ENCODE data around the gene TRABD.
"Not testable (repeated sequence)": the region's sequence is repeated elsewhere in the genome, so short reads cannot be mapped to it uniquely, and the experiment has no call there.

The TRABD gene

GRCh38 chr22:50153056-50153755 is 32.5 kb upstream of the TRABD start:
- FAIRE-seq, result no peak

DNA sequence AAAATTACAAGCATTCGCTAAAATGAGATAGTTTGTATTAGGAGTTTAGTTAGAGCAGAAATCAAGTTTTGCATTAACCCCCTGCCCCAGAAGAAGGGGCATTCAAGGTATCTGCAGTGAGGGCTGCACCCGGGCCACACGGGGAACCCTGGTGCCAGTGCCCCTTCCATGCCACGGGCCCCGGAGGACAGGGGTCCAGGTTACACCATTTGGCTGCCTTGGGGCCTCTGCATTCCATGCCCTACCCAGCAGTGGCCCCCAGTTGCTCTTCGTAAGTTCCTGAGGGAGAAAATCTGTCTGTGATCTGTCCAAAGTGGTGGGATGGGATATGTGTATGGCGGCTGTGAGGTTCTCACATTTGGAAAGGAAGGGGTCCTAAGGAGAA is 32.0 kb upstream of the TRABD start:
- FAIRE-seq, result no peak

DNA sequence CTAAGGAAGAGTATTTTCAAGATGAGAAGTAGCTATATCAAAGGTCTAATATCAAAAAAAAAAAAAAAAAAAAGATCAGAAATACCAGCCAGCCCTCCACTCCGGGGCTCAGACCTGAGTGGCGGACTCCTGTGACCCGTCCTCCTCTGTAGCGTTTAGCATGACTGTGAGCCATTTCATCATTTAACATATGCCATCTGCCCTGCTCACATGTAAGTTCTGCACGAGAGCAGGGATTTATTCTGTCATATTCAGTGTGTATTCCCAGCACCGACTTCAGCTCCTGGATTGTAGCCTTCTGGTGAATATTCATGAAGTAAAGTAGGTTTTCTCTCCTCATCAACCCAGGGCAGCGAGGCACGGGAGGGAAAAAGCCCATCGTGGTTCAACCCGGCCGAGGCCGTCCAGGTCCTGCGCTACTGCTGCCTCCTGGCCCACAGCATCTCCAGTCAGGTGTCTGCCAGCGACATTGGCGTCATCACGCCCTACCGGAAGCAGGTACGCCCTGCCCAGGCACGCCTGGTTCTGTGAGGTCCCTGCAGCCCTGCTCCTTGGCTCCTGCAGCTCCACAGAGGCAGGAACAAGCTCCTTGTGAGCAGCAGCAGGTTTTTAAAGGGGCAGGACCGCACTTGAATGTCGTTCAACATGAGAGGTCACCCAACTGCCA is 27.9 kb upstream of the TRABD start:
- no peak for FAIRE-seq

DNA sequence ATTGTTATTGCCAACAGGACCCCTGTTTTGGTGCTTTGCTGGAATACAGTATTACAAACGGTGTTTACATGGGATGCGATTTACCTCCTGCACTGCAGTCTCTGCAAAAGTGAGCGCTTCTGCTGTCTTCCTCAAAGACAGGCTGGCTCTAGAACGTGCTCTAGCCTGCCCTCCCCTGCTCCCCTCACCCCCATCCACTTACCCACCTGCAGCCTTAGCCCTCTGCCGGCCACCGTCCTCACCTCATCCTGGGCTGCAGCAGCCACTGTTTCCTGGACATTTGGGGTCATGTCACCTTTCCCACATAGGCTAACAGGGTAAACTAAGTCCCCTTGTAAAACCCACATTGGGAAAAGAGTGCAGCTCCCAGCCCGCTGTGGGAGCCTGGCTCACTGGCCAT is 24.8 kb upstream of the TRABD start:
- no peak for FAIRE-seq

DNA sequence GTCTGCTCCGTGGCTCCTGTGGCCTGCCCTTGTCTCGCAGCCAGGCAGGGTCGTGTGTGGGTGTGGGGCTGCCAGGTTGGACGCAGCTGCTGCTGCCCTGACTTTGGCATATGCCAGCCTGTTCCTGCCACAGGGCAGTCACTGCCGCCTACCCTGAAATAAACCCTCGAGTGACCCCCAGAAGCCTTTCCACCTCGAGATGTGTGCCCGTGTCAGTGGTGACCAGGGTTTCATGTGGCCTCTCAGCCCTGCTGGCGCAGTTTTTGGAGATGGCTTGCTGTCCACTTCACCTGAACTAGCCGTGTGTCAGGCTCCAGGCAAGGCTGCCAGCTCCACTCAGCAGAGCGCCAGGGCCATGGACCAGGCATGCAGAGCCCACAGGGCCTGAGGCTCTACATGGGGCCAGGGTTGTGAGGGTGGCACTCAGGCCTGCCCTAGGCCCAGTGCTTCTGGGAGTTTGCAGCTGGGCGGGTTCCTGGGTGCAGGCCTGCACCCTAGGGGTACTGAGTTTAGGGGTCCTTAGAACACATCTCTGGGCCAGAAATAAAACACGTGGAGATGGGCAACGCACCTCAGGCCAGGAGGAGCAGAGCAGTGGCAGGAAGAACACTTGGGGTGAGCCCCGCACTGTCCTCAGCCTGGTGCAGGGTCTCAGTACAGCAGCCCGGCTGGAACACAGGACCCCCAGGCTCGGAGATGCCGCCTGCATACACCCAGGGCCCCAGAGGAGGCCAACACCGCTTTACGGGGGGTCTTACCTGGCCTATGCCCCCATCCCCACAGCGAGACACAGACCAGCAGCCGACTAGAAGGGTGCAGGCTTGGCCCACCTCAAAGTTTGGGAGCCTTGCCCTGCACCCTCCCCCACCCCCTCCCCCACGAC is 24.0 kb upstream of the TRABD start:
- no peak for FAIRE-seq

GRCh38 chr22:50162391-50162956 is 23.2 kb upstream of the TRABD start:
- no peak for FAIRE-seq

GRCh38 chr22:50165436-50166123 is 20.1 kb upstream of the TRABD start:
- no peak for FAIRE-seq

GRCh38 chr22:50167689-50168489 is 17.8 kb upstream of the TRABD start:
- no peak for FAIRE-seq

GRCh38 chr22:50168490-50169180 is 17.1 kb upstream of the TRABD start:
- not testable (repeated sequence) for FAIRE-seq

DNA sequence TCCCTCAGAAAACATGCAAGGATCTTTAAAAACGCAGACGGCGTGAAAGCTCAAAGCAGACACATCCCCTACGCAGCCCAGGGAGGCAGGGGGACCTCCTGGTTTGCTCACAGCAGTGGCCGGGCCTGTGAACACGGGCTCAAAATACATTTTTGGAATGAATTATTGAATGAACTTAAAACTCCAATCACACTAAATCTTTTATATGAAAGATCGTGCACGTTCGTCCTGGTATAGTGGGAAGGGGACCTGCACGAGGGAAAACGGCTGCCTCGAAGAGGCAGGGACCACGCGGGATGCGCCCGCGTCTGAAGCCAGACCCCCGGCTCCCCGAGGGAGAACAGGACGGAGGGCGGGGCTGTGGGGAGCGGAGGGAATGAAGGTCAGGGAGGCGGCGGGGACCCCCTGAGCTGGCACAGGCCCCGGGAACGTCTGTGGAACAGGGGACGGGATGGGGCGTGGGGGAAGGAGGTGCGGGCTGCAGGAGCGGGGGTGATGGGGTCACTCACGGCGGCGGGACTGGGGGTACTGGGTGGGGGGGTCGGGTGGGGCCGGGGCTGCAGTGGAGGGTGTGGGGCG is 16.4 kb upstream of the TRABD start:
- no peak for FAIRE-seq

GRCh38 chr22:50169774-50170341 is 15.9 kb upstream of the TRABD start:
- FAIRE-seq, result no peak

DNA sequence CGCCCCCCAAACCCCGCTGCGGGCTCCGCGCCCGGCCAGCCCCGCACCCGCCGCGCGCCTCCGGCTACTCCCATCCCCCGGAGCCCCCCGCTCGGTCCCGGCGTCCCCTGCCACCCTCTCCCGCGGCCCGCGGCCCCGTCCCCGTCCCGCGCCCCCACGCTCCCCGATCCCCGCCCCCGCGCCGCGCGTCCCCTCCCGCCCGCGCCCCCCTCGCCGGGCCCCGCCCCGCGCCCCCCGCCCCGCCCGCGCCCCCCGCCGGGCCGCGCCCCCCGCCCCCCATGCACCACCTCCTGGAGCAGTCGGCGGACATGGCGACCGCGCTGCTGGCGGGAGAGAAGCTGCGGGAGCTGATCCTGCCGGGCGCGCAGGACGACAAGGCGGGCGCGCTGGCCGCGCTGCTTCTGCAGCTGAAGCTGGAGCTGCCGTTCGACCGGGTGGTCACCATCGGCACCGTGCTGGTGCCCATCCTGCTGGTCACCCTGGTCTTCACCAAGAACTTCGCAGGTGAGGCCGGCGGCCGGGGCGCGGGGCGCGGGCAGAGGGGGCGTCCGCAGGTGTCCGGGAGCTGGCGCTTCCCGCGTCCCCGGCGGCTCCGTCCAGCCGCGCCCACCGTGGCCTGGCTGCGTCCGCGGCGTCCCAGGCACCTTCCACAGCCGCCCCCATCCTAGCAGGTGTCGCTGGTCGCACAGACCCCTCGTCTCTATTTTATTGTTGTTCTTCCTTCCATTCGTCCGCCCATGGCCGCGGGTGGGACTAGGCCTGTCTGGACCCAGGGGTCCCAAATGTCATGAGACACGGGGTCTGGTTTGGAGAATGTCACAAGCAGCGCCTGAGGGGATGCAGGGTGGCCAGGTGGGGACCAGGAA is 15.0 kb upstream of the TRABD start, which contains the start of gene PANX2:
Gene PANX2, plus strand, starts transcription at position 279 of the 866 bp plus-strand sequence. Its CDS starts 0 bp downstream, at position 279.
- no peak for FAIRE-seq

DNA sequence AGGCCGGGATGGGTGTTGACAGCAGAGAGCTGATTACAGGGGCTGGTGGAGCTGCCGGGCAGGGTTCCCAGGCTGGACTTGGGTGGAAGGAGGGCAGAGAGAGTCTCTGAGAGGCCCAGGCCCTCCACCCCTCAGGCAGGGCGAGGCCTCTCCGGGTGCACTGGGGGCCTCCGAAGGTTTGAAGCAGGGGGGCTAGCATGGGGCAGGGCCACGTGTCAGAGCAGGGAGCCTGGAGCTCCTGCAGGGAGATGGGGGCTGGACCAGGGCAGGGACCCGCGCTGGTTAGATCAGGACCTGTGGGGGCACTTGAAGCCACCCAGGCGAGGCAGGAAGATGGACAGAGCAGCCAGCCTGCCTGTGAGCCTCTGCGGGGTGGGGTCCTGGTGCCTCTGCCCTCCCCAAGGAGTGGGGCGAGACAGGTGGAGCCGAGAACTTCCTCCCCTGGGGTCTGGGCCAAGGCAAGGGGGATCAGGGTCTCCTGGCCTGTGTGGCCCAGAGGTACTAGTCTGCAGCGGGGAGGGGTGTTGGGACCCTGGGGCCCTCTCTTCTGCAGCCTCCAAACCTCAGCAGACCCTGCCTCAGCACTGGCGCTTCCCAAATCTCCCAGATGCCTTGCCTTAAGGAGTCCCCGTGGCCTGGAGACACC is 14.3 kb upstream of the TRABD start:
- FAIRE-seq, result no peak

DNA sequence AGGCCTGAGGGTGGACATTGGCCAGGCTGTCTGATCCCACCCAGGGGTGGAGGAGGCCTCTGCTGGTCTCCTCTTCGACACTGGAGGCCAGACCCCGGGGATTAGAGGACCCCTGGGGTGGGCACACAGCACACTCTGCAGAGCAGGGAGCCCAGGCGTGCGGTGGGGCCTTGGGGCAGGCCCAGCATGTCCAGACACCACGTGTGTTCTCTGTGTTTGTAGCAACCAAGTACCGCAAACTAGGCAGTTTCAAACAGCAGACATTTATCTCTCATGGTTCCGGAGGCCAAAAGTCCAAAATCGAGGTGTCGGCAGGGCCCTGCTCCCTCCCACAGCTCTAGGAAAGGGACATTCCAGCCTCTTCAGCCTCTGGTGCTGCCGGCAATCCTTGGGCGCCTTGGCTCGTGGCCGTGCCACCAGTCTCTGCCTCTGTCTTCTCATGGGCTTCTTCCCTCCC is 13.7 kb upstream of the TRABD start:
- FAIRE-seq, result no peak

DNA sequence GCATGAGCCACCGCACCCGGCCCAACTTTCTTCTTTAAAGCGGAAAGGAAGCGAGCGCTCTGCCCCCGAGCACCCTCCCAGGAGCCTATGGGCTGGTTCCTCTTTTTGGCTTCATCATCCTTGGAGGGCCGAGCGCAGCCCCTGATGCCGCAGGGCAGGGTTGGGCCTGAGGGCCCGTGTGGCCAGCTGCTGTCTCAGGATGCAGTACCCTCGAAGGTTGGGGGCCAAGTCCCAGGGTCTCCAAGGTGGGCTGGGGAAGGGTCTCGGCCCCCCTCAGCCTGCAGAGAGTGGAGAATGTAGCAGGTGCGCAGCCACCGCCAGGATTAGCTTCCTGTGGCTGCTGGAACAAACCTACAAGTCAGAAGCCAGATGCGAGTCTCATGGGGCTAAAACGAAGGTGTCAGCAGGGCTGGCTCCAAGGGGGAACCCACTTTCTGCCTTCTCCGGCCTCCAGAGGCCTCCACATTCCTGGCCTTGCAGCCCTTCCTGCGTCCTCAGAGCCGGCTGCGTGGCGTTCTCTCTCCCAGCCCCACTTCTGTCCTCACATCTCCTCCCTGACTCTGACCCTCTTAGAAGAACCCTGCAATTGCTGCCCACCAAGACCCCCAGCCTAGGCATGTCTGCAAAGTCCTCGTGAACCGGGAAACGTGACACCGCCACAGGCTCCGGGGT is 12.3 kb upstream of the TRABD start:
- no peak for FAIRE-seq

GRCh38 chr22:50173983-50174355 is 11.7 kb upstream of the TRABD start:
- no peak for FAIRE-seq

- no peak for FAIRE-seq
Measured at GRCh38 chr22:50174382-50175190, 11.1 kb upstream of the TRABD start.

DNA sequence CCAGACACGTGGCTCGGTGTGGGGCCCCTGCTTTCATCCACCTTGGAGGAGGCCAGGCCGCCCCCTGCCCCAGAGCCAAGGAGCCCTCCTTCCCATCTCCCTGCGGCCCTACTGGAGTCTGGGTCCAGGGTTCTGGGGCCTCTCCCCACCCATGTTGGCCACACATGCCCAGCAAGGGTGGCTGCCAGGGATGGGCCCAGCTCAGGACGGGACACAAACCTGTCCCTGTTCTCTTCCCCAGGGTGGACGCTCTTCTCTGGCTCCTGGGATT is 10.6 kb upstream of the TRABD start:
- no peak for FAIRE-seq

All from A204.1 (cell line).